ENCODE data around the gene OGN. TPM values are rescaled to one million over a fixed set of nuclear protein-coding genes. Genes with fewer than 3 reads are reported as not detected.

The OGN gene
- total and polyA plus RNA-seq, 2 donors (not counting 1 experiment from before 2014, with no cell fraction given), result not detected

GRCh38 chr9:92359394-92359995 lies 44.9 kb downstream of the OGN start:
- no peak for TF ChIP-seq CTCF (IDR thresholded peaks at IDR 0.05)
- no peak for TF ChIP-seq EZH2 (IDR thresholded peaks at IDR 0.05; ENCODE audit: borderline replicate concordance, insufficient read depth, low read depth, low read length, poor library complexity, severe bottlenecking)
- H3K9ac ChIP-seq (ENCODE audit: low read length), result no peak overlapping the region
- Mint-ChIP-seq H3K9me3 (ENCODE audit: insufficient read depth) (peaks cover 15% of the 10 kb centered on the region), H3K27me3 (no peaks in the 10 kb centered on the region), H3K4me3 (no peak overlapping the region), H3K4me1 (peaks cover 5% of the 10 kb centered on the region), H3K27ac (no peak overlapping the region)
- intact Hi-C loops (cut with micrococcal nuclease), result no loop called here
- H3K36me3 ChIP-seq (replicated peaks in 1 of 2; ENCODE audit: control extremely low read depth in 1 of 2, control insufficient read depth in 1 of 2, extremely low read depth in 1 of 2, insufficient read depth in 2 of 2, low read length in 1 of 2), result no peaks in the 10 kb centered on the region
- H3K4me2 ChIP-seq (replicated peaks; ENCODE audit: low read depth, low read length, poor library complexity, severe bottlenecking), result no peak overlapping the region
- CTCF ChIA-PET, result no interaction called here
- ATAC-seq (ENCODE audit: low read depth), result no peak
- peaks cover 0 to 12% (median 6%) of the 10 kb centered on the region in 3 donors for H3K9me3 ChIP-seq (ENCODE audit: control extremely low read depth in 1 of 3, control insufficient read depth in 2 of 3, insufficient read depth in 1 of 3, low read length in 2 of 3)
- H3K27me3 ChIP-seq (replicated peaks in 1 of 4; ENCODE audit: control extremely low read depth in 1 of 4, control insufficient read depth in 3 of 4, insufficient read depth in 4 of 4, low read length in 3 of 4), result no peaks in the 10 kb centered on the region
- no peak overlapping the region for H3K27ac ChIP-seq (ENCODE audit: low read length in 2 of 2)
- H3K4me1 ChIP-seq (ENCODE audit: control insufficient read depth in 2 of 2, insufficient read depth in 2 of 2, low read length in 2 of 2), result peaks cover 0 to 9% of the 10 kb centered on the region in 2 donors
- H3K79me2 ChIP-seq (ENCODE audit: control insufficient read depth, insufficient read depth, low read length), result no peaks in the 10 kb centered on the region
- WGBS (ENCODE audit: insufficient coverage), result 90% methylated on average over 1 of the region's 2 CpGs
- no peak overlapping the region for H3K4me3 ChIP-seq (ENCODE audit: control extremely low read depth in 1 of 5, extremely low read depth in 1 of 5, insufficient read depth in 1 of 5, low read depth in 2 of 5, low read length in 4 of 5)
- H4K20me1 ChIP-seq (ENCODE audit: control insufficient read depth, insufficient read depth, low read length, poor library complexity, severe bottlenecking), result no peaks in the 10 kb centered on the region
- POLR2A ChIA-PET, result no interaction called here
- H2AFZ ChIP-seq (ENCODE audit: insufficient read depth, low read depth, low read length, poor library complexity, severe bottlenecking), result no peak overlapping the region
- no peak for DNase-seq

GRCh38 chr9:92353051-92353450 lies 51.3 kb downstream of the OGN start:
- no peak overlapping the region for H3K4me2 ChIP-seq (replicated peaks; ENCODE audit: low read depth, low read length, poor library complexity, severe bottlenecking)

More at GRCh38 chr9:92353051-92353450, 51.3 kb downstream of the OGN start:
- Histone ChIP-seq H4K20me1 (ENCODE audit: control insufficient read depth, insufficient read depth, low read length, poor library complexity, severe bottlenecking) (no peaks in the 10 kb centered on the region), H3K4me3 (ENCODE audit: control extremely low read depth in 1 of 5, extremely low read depth in 1 of 5, insufficient read depth in 1 of 5, low read depth in 2 of 5, low read length in 4 of 5) (no peak overlapping the region), H3K9me3 (ENCODE audit: control extremely low read depth in 1 of 3, control insufficient read depth in 2 of 3, insufficient read depth in 1 of 3, low read length in 2 of 3) (peaks cover 0 to 12% (median 6%) of the 10 kb centered on the region in 3 donors), H3K4me1 (ENCODE audit: control insufficient read depth in 2 of 2, insufficient read depth in 2 of 2, low read length in 2 of 2) (peaks cover 0 to 4% of the 10 kb centered on the region in 2 donors), H2AFZ (ENCODE audit: insufficient read depth, low read depth, low read length, poor library complexity, severe bottlenecking) (no peak overlapping the region), H3K27ac (ENCODE audit: low read length in 2 of 2) (no peak overlapping the region), H3K36me3 (replicated peaks in 1 of 2; ENCODE audit: control extremely low read depth in 1 of 2, control insufficient read depth in 1 of 2, extremely low read depth in 1 of 2, insufficient read depth in 2 of 2, low read length in 1 of 2) (no peaks in the 10 kb centered on the region), H3K27me3 (replicated peaks in 1 of 4; ENCODE audit: control extremely low read depth in 1 of 4, control insufficient read depth in 3 of 4, insufficient read depth in 4 of 4, low read length in 3 of 4) (no peaks in the 10 kb centered on the region), H3K9ac (ENCODE audit: low read length) (no peak overlapping the region), H3K79me2 (ENCODE audit: control insufficient read depth, insufficient read depth, low read length) (no peaks in the 10 kb centered on the region)
- Mint-ChIP-seq H3K27me3 (no peaks in the 10 kb centered on the region), H3K27ac (no peak overlapping the region), H3K4me3 (no peak overlapping the region), H3K9me3 (ENCODE audit: insufficient read depth) (peaks cover 15% of the 10 kb centered on the region), H3K4me1 (peaks cover 7% of the 10 kb centered on the region)
- TF ChIP-seq EZH2 (IDR thresholded peaks at IDR 0.05; ENCODE audit: borderline replicate concordance, insufficient read depth, low read depth, low read length, poor library complexity, severe bottlenecking), result no peak
- no peak for TF ChIP-seq CTCF (IDR thresholded peaks at IDR 0.05)
- CTCF ChIA-PET, result no interaction called here
- intact Hi-C loops (cut with micrococcal nuclease), result no loop called here
- POLR2A ChIA-PET, result no interaction called here
- ATAC-seq (ENCODE audit: low read depth) (no peak), DNase-seq (no peak)
- 43% methylated on average over 3 of the region's 6 CpGs for WGBS (ENCODE audit: insufficient coverage)
